K562 (cell line): ENCODE measurements around the gene TACC3. TPM values are rescaled to one million over a fixed set of nuclear protein-coding genes. Genes with fewer than 3 reads are reported as not detected.
A peak's percentile ranks its signal among the peaks of the same experiment; 100 is the strongest.

ENCODE experiments used
- ATAC-seq: fragments of 200-7000 bp; cut with Tn5 transposase; 3 replicates; pipeline ENCODE4 v1.9.1; 2020; ENCODE audit warnings: moderate library complexity
- BruUV-seq: library from RNA; stranded (reverse); fragments of 400-500 nt; replicated peaks from 2 replicates; lab custom pipeline; 2021; lab: Mats Ljungman, UMichigan
- CTCF ChIA-PET: fragments of 300-600 bp; formaldehyde crosslinking; extraction: SDS; loops from one replicate; lab custom pipeline; 2021; ENCODE audit warnings: low intra/inter-chr PET ratio; lab: Yijun Ruan, JAX
- POLR2A ChIA-PET: fragments of 300-600, 350-650 bp; sonication (Branson Sonifier 250); formaldehyde crosslinking; extraction: SDS; loops from one replicate; lab custom pipeline; 2021; ENCODE audit warnings: antibody characterized with exemption, inconsistent platforms; lab: Yijun Ruan, JAX
- DNase-seq, 4 experiments: peaks; one replicate each; pipeline versions ENCODE4 v3.0.0 to v3.0.0-alpha.2; 2011 to 2018; ENCODE audit warnings: low spot score in 3 of 4, mixed read lengths in 3 of 4; ENCODE audit errors: extremely low read depth in 1 of 4
- FAIRE-seq: peaks from 2 replicates; lab custom pipeline; 2011; peaks lifted over from hg19 to GRCh38; lab: Jason Lieb, UNC
- H2AFZ ChIP-seq: 2 replicates; pipeline ENCODE4 v1.6.0; 2011; ENCODE audit warnings: low read depth, low read length, control low read depth, inconsistent platforms
- H3K27ac ChIP-seq: fragments of 200-600 bp; 3 replicates; pipeline ENCODE4 v1.8.0; 2011; ENCODE audit warnings: low read depth, mild to moderate bottlenecking, control low read depth, inconsistent platforms, low read length, moderate library complexity, mixed read lengths; ENCODE audit errors: extremely low read depth
- H3K27me3 ChIP-seq, 2 experiments: fragments of 300-600 bp in 1 of 2; 2 replicates in 1 of 2; 3 replicates in 1 of 2; pipeline versions ENCODE4 v1.6.0 to v1.8.0; 2011; ENCODE audit warnings: inconsistent platforms in 2 of 2, low read length in 2 of 2, mild to moderate bottlenecking in 1 of 2, mixed read lengths in 1 of 2, moderate library complexity in 1 of 2; ENCODE audit not compliant: control insufficient read depth in 2 of 2, insufficient read depth in 2 of 2
- H3K36me3 ChIP-seq: fragments of 300-600 bp; 3 replicates; pipeline ENCODE4 v1.8.0; 2011; ENCODE audit warnings: mild to moderate bottlenecking, low read length, inconsistent platforms; ENCODE audit not compliant: control insufficient read depth, insufficient read depth
- H3K4me1 ChIP-seq, 2 experiments: fragments of 200-600 bp in 1 of 2; replicated peaks in 1 of 2; 2 replicates in 1 of 2; 3 replicates in 1 of 2; pipeline versions ENCODE4 v1.5.1 to v1.8.0; 2011; ENCODE audit warnings: inconsistent platforms in 2 of 2, low read length in 2 of 2, mild to moderate bottlenecking in 1 of 2, mixed read lengths in 1 of 2, moderate library complexity in 1 of 2; ENCODE audit not compliant: control insufficient read depth in 2 of 2, insufficient read depth in 2 of 2
- H3K4me2 ChIP-seq: 2 replicates; pipeline ENCODE4 v1.6.1; 2011; ENCODE audit warnings: low read length, control low read depth, inconsistent platforms, mixed read lengths; ENCODE audit not compliant: insufficient read depth
- H3K4me3 ChIP-seq: fragments of 200-600 bp; sonication (generic), shearing (Covaris generic); 2 replicates; pipeline ENCODE4 v1.5.1; 2016; ENCODE audit warnings: control low read depth, inconsistent platforms
- H3K79me2 ChIP-seq: fragments of 200-600 bp; 3 replicates; pipeline ENCODE4 v1.8.0; 2011; ENCODE audit warnings: low read length, inconsistent platforms; ENCODE audit not compliant: control insufficient read depth, insufficient read depth
- H3K9ac ChIP-seq, 2 experiments: 2 replicates each; pipeline versions ENCODE4 v1.6.0 to v1.6.1; 2011; ENCODE audit warnings: low read depth in 2 of 2, low read length in 2 of 2, control low read depth in 1 of 2, inconsistent platforms in 1 of 2, mild to moderate bottlenecking in 1 of 2, mixed read lengths in 1 of 2; ENCODE audit not compliant: insufficient read depth in 1 of 2
- H3K9me1 ChIP-seq: one replicate; pipeline ENCODE4 v1.6.0; 2011; ENCODE audit warnings: inconsistent platforms, mild to moderate bottlenecking, low read length, moderate library complexity; ENCODE audit not compliant: control insufficient read depth, insufficient read depth
- H3K9me3 ChIP-seq: replicated peaks from 2 replicates; pipeline ENCODE4 v1.5.1; 2011; ENCODE audit warnings: low read depth, low read length, inconsistent platforms; ENCODE audit not compliant: control insufficient read depth, insufficient read depth
- H4K20me1 ChIP-seq: replicated peaks from 2 replicates; pipeline ENCODE4 v1.6.1; 2011; ENCODE audit warnings: low read length, inconsistent platforms, mixed read lengths; ENCODE audit not compliant: control insufficient read depth, insufficient read depth
- CHD2 ChIP-seq: IDR thresholded peaks from 2 replicates; pipeline ENCODE4 v1.6.1; 2011; ENCODE audit warnings: low read depth, low read length
- POLR2G ChIP-seq: fragments of 200-400 bp; formaldehyde crosslinking; IDR thresholded peaks from 2 replicates; pipeline ENCODE4 v1.6.1; 2017; ENCODE audit warnings: low read depth, mild to moderate bottlenecking, antibody characterized with exemption, low read length, moderate library complexity
- ZNF274 ChIP-seq: IDR thresholded peaks from 2 replicates; pipeline ENCODE4 v1.6.1; 2011; ENCODE audit warnings: low read depth, mild to moderate bottlenecking, low read length, moderate library complexity, borderline replicate concordance
- WGBS: fragments of 100-300 bp; shearing (Covaris generic); methylation state at CpG from one replicate; pipeline ENCODE4 v1.1.6; 2016; ENCODE audit warnings: low coverage, mixed read lengths; ENCODE audit not compliant: insufficient coverage; ENCODE audit errors: missing lambda C conversion rate; 5-methylcytosine and 5-hydroxymethylcytosine counted together
- in situ Hi-C: fragments of 300-500 bp; cut with MboI; formaldehyde crosslinking; loops from 4 replicates; pipeline ENCODE4 v1.15.0; 2018; ENCODE audit warnings: inconsistent platforms, mixed read lengths
- intact Hi-C: fragments of 100-400 bp; cut with micrococcal nuclease; formaldehyde crosslinking; loops from 2 replicates; pipeline ENCODE4 v1.14.2; 2022
- polyA plus RNA-seq, 8 experiments: library from polyadenylated mRNA; depleted of rRNA in 4 of 8; stranded (reverse) in 5 of 8; unstranded in 3 of 8; fragments of >200 nt; fragmentation: Nextera tagmentation in 2 of 8; fragmentation: Illumina TruSeq in 1 of 8; extraction: Ambion mirVana in 2 of 8; extraction: Trizol in 1 of 8; gene quantifications; 2 replicates each; pipeline versions ENCODE4 v1.2.1 to v1.2.3, GENCODE V29; 2011 to 2014; ENCODE audit warnings: inconsistent platforms in 1 of 8, missing spikeins in 1 of 8
- total RNA-seq, 7 experiments: library from RNA; depleted of rRNA in 6 of 7; stranded (reverse); fragments of >200 nt in 6 of 7; fragmentation: Illumina TruSeq in 2 of 7; extraction: Trizol in 2 of 7; gene quantifications; 2 replicates each; pipeline versions ENCODE4 v1.2.1 to v1.2.3, GENCODE V29; 2011 to 2021; ENCODE audit warnings: low replicate concordance in 1 of 7

The TACC3 gene
- total and polyA plus RNA-seq, 9 of the 15 experiments (the other 6 are each of a cell fraction or from before 2014, with no cell fraction given) = 1.9 to 122 (median 55.6) TPM

DNA sequence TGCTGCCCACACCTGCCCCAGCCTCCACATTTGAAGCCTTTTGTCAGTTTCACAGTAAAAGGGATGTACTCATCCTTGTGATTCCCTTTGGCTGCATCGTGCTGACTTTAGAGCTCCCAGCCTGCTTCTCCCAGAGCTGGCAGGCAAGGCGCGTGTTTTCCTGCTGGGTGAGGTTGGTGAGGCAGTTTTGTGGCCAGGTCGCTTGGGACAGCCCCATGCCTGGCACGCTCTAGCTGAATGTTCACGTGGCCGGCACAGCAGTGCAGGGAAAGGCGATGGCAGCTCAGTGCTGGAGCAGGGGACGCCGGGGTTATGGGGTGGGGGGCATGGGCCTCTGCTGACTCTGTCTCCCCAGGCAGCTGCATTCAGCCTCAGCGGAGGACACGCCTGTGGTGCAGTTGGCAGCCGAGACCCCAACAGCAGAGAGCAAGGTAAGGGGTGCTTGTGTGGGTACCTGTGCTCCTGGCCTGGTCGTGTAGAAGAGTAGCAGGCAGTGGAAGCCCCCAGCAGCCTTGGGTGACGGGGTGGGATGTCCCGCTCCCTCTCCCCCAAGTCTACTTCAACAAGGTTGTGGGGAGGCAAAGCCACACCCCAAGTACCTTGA, 9.3 kb downstream of the TACC3 start:
- no peak overlapping the region; a peak in 1 of 4 replicates for H3K9ac ChIP-seq
- ATAC-seq (no peak), FAIRE-seq (no peak), DNase-seq (no peak)
- in situ Hi-C loops = no loop called here
- intact Hi-C loops = no loop called here
- no peak overlapping the region for H2AFZ ChIP-seq
- H3K4me3 ChIP-seq = no peak overlapping the region
- peaks cover 2% of the 10 kb centered on the region; the same call in 1 of the 2 replicates for H3K9me3 ChIP-seq
- no peak for TF ChIP-seq ZNF274
- TF ChIP-seq POLR2G = peak; percentile 48
- BruUV-seq = no TSS peak
- no peaks in the 10 kb centered on the region for H3K27me3 ChIP-seq
- H3K27ac ChIP-seq = no peak overlapping the region
- H3K36me3 ChIP-seq = peaks cover 95% of the 10 kb centered on the region
- POLR2A ChIA-PET = interaction anchor here (0.9 to 2.8 kb wide), 6 partner anchors 10 to 219 kb away, joined by 3 to 20 read pairs (median 6); partner anchors contain the start of genes SLBP, TACC3 and TMEM129
- H4K20me1 ChIP-seq = peaks cover 22% of the 10 kb centered on the region
- H3K4me2 ChIP-seq = no peak overlapping the region
- H3K79me2 ChIP-seq = peaks cover 60% of the 10 kb centered on the region
- peaks cover 0 to 35% of the 10 kb centered on the region in 2 experiments; a peak in 3 of 5 replicates for H3K4me1 ChIP-seq
- whole genome bisulfite sequencing = 97% methylated on average over 12 of the region's 16 CpGs
- CTCF ChIA-PET = no interaction called here
- H3K9me1 ChIP-seq = no peaks in the 10 kb centered on the region

DNA sequence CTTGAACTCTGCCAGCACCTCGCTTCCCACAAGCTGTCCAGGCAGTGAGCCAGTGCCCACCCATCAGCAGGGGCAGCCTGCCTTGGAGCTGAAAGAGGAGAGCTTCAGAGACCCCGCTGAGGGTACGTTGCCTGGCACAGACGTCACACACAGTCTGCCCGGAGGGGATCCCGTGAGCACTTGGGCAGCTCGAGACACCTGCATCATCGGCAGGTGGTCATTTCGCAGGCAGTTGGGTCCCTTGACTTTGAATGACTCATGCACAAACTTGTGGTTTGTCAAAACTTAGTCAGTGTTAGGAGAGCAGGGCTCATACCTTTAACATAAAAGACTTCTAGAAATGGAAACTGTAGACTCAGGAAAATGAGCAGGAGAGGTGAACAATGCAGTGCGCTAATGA, 9.9 kb downstream of the TACC3 start:
- Histone ChIP-seq H3K9me3 (peaks cover 2% of the 10 kb centered on the region; the same call in 1 of the 2 replicates), H2AFZ (no peak overlapping the region), H3K27ac (no peak overlapping the region), H3K9ac (0 out of 4 replicates have a peak overlapping the region, but pooled peaks of 1 of the 2 experiments have one; percentile 23), H3K4me2 (no peak overlapping the region), H3K4me1 (peaks cover 0 to 30% of the 10 kb centered on the region in 2 experiments; a peak in 1 of 5 replicates), H3K27me3 (no peaks in the 10 kb centered on the region), H3K36me3 (peaks cover 95% of the 10 kb centered on the region), H4K20me1 (peaks cover 17% of the 10 kb centered on the region), H3K9me1 (no peaks in the 10 kb centered on the region), H3K4me3 (no peak overlapping the region), H3K79me2 (peaks cover 54% of the 10 kb centered on the region)
- in situ Hi-C loops (no loop called here), intact Hi-C loops (no loop called here)
- CTCF ChIA-PET = no interaction called here
- DNase-seq (no peak), FAIRE-seq (no peak), ATAC-seq (no peak)
- TF ChIP-seq CHD2 (no peak), POLR2G (0 out of 2 replicates have a peak, but pooled peaks have one; percentile 1)
- POLR2A ChIA-PET = interaction anchor here (0.9 to 2.8 kb wide), 3 partner anchors 10 to 102 kb away, joined by 3 to 20 read pairs (median 11); partner anchors contain the start of genes TACC3 and TMEM129
- WGBS = 99% methylated on average over 9 of the region's 10 CpGs
- no TSS peak for BruUV-seq
